ENCODE results near the gene LIN28B.
A peak's percentile ranks its signal among the peaks of the same experiment; 100 is the strongest.

- no peak for TF ChIP-seq POLR2A (IDR thresholded peaks at IDR 0.05)
- TF ChIP-seq, protein P1, sequence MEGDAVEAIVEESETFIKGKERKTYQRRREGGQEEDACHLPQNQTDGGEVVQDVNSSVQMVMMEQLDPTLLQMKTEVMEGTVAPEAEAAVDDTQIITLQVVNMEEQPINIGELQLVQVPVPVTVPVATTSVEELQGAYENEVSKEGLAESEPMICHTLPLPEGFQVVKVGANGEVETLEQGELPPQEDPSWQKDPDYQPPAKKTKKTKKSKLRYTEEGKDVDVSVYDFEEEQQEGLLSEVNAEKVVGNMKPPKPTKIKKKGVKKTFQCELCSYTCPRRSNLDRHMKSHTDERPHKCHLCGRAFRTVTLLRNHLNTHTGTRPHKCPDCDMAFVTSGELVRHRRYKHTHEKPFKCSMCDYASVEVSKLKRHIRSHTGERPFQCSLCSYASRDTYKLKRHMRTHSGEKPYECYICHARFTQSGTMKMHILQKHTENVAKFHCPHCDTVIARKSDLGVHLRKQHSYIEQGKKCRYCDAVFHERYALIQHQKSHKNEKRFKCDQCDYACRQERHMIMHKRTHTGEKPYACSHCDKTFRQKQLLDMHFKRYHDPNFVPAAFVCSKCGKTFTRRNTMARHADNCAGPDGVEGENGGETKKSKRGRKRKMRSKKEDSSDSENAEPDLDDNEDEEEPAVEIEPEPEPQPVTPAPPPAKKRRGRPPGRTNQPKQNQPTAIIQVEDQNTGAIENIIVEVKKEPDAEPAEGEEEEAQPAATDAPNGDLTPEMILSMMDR (IDR thresholded peaks at IDR 0.05 in 8 of 11, conservative IDR thresholded peaks at IDR 0.05 in 3 of 11), result peak in 3 of 11 experiments; percentile 20 to 30 (median 26)
Observed at GRCh38 chr6:105077596-105078385, 120.9 kb downstream of the LIN28B start.

Measured in spleen (tissue), 7 donors.